Ovary (tissue), 3 donors: ENCODE data around the gene CDKN2B-AS1.

Experiments
- CTCF ChIP-seq, 3 donors: fragments of 450-650 bp in 2 of 3; fragments of 200-600 bp in 1 of 3; IDR thresholded peaks; one replicate each; pipeline versions ENCODE4 v1.5.1 to v1.8.0; 2016 to 2022; ENCODE audit warnings: antibody characterized with exemption in 3 of 3, mild to moderate bottlenecking in 1 of 3
- POLR2A ChIP-seq: fragments of 450-650 bp; IDR thresholded peaks from one replicate; pipeline ENCODE4 v1.6.1; 2017; ENCODE audit warnings: antibody characterized with exemption, mild to moderate bottlenecking, moderate library complexity
- donor health status: DM: no; HTN: no; CAD: no.

- no peak for TF ChIP-seq CTCF (IDR thresholded peaks at IDR 0.05)
- TF ChIP-seq POLR2A: no peak
These were observed 149.4 kb downstream of the CDKN2B-AS1 start for GRCh38 chr9:22143799-22144625.
